Activated CD8-positive, alpha-beta T cell treated with anti-CD3 and anti-CD28 coated beads, Interleukin-2, amount 10 ng/mL, durations not matched to agents 7 days and 5 days (primary cell): ENCODE results near the gene PEA15. TPM values are rescaled to one million over a fixed set of nuclear protein-coding genes. Genes with fewer than 3 reads are reported as not detected.

Experiments
- ATAC-seq: fragments of 150-1000 bp; cut with Tn5 transposase; one replicate; pipeline ENCODE4 v1.10.0; 2021; ENCODE audit warnings: moderate library complexity
- CTCF ChIA-PET: fragments of 350-600 bp; sonication (Branson Sonifier 250); formaldehyde crosslinking; loops from one replicate; lab custom pipeline; 2021; ENCODE audit warnings: antibody characterized with exemption; lab: Charles Lee
- POLR2A ChIA-PET: fragments of 350-600 bp; sonication (Branson Sonifier 250); formaldehyde crosslinking; loops from one replicate; lab custom pipeline; 2021; ENCODE audit warnings: antibody characterized with exemption; lab: Charles Lee
- DNase-seq: peaks from one replicate; pipeline ENCODE4 v3.0.0-alpha.2; 2020
- H3K27ac Mint-ChIP-seq: one replicate; pipeline ENCODE4 v1.8.0; 2021; ENCODE audit warnings: mild to moderate bottlenecking, mixed read lengths
- H3K27me3 Mint-ChIP-seq: one replicate; pipeline ENCODE4 v1.8.0; 2021; ENCODE audit warnings: low read depth, mixed read lengths
- H3K36me3 Mint-ChIP-seq: one replicate; pipeline ENCODE4 v1.8.0; 2021; ENCODE audit warnings: low read depth, mixed read lengths
- H3K4me1 Mint-ChIP-seq: one replicate; pipeline ENCODE4 v1.8.0; 2021; ENCODE audit warnings: low read depth, mixed read lengths
- H3K4me3 Mint-ChIP-seq: one replicate; pipeline ENCODE4 v1.8.0; 2021; ENCODE audit warnings: mild to moderate bottlenecking, mixed read lengths
- H3K9me3 Mint-ChIP-seq: one replicate; pipeline ENCODE4 v1.8.0; 2022; ENCODE audit warnings: mixed read lengths; ENCODE audit not compliant: insufficient read depth
- total RNA-seq, 2 experiments: library from RNA; stranded (reverse); gene quantifications; one replicate each; pipeline ENCODE4 v1.2.3, GENCODE V29; 2021

Gene PEA15
- total RNA-seq, 2 experiments from 2014 or later: 27.3 to 35.2 TPM

DNA sequence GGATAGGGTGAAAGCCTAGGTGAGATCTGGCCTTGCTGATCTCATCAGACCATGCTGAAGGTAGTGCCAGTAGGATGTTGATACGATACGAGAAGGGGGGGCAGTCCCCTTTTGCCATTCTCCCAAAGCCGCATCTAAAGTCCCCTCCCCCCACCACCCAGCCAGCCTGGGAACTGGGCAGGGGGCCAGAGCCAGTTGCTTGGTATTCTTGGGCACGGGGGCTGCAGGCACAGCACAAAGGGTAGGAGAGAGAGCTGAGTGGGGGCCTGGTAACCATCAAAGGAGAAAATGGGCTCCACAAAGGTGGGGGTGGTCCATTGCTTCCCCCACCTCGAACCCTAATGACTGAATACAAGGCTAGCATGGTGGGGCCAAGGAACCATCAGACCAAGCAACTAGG is 5.4 kb downstream of the PEA15 start:
- ChIA-PET CTCF (interaction anchor here (1.4 kb wide), 1 partner anchor 132 kb away, joined by 3 read pairs; no protein-coding TSS in a partner anchor), POLR2A (interaction anchor here (0.8 to 0.9 kb wide), 2 partner anchors 52 to 133 kb away, joined by 3 read pairs; partner anchors contain the start of gene DCAF8)
- Mint-ChIP-seq H3K27ac (no peak overlapping the region), H3K4me3 (no peak overlapping the region), H3K27me3 (no peaks in the 10 kb centered on the region), H3K4me1 (peaks cover 17% of the 10 kb centered on the region), H3K36me3 (peaks cover 23% of the 10 kb centered on the region), H3K9me3 (no peaks in the 10 kb centered on the region)
- ATAC-seq: no peak
- no peak for DNase-seq

DNA sequence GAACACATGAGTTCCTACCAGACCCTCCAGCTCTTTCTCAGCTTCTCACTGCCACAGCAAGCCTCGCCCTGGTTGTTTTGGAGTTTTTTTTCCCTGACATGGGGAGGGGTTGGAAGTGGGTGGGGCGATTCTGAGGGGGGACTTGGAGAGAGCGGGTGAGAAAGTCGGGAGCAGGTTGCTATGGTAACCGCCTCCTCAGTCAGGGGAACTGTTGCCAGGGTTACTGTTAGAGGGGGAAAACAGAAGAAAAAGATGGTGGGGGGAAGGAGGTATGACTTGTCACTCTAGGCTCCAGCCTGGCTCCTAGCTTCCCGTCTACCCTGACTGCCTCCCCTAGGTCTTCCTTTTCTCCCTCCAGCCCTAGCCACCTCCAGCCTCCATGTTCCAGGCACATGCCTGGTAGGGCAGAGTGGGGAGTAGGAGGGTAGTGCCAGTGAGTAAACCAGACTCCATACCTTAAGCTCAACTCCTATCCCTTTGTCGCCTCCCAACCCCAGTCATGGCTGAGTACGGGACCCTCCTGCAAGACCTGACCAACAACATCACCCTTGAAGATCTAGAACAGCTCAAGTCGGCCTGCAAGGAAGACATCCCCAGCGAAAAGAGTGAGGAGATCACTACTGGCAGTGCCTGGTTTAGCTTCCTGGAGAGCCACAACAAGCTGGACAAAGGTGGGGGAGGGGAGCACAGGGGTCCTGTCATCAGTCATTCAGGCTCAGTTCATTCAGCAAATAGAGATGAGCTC is 6.0 kb downstream of the PEA15 start:
- peaks cover 29% of the 10 kb centered on the region for H3K36me3 Mint-ChIP-seq
- no peaks in the 10 kb centered on the region for H3K27me3 Mint-ChIP-seq
- H3K4me3 Mint-ChIP-seq: no peak overlapping the region
- ATAC-seq: no peak
- H3K27ac Mint-ChIP-seq: no peak overlapping the region
- peaks cover 12% of the 10 kb centered on the region for H3K4me1 Mint-ChIP-seq
- DNase-seq: no peak
- ChIA-PET POLR2A (interaction anchor here (0.8 to 1.1 kb wide), 3 partner anchors 52 to 132 kb away, joined by 3 read pairs; partner anchors contain the start of gene DCAF8), CTCF (interaction anchor here (1.1 to 1.7 kb wide), 3 partner anchors 18 to 133 kb away, joined by 3 to 5 read pairs (median 5); no protein-coding TSS in a partner anchor)
- H3K9me3 Mint-ChIP-seq: no peaks in the 10 kb centered on the region

DNA sequence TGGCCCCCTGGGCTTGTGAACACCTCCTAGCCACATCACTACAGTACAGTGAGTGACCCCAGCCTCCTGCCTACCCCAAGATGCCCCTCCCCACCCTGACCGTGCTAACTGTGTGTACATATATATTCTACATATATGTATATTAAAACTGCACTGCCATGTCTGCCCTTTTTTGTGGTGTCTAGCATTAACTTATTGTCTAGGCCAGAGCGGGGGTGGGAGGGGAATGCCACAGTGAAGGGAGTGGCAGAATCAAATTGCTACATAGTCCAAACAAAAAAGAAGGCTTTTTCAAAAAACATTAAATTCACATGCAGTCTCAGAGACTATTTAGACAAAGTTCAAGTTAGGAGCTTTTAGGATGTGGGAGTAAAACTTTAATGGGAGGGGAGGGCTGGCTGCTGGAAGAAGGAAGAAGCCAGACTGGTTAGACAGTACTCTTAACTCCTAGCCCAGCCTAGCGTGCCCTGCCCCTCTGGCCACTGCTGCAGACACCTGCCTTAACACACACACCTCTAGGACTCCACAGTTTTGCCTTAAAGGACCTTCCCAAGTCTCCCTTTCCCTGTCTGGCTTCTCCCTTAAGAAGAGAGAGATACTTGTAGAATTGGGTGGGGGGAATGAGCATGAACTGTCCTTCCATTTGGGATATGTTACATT is 9.4 kb downstream of the PEA15 start:
- no peaks in the 10 kb centered on the region for H3K9me3 Mint-ChIP-seq
- DNase-seq (no peak), ATAC-seq (no peak)
- POLR2A ChIA-PET: no interaction called here
- H3K36me3 Mint-ChIP-seq: peaks cover 24% of the 10 kb centered on the region
- CTCF ChIA-PET: no interaction called here
- H3K4me3 Mint-ChIP-seq: no peak overlapping the region
- no peaks in the 10 kb centered on the region for H3K27me3 Mint-ChIP-seq
- H3K4me1 Mint-ChIP-seq: peaks cover 3% of the 10 kb centered on the region
- no peak overlapping the region for H3K27ac Mint-ChIP-seq

DNA sequence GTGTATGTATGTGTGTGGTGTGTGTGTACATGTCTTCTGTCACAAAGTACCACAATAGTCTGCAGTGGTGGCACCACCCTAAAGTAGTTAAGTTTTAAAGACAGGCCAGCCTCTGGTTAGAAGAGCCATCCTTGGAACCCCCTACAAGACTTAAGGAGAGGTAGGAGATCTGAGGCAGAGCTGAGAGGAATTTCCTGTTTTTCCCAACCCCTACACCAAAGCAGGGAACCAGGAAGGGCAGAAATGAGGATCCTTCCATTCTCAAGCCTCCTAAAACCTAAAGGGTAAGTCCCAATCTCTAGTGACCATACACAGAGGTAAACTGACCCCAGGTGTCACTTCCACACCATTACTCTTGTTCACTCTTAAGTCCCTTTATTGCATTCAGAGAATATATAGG is 11.1 kb downstream of the PEA15 start:
- Mint-ChIP-seq H3K36me3 (peaks cover 33% of the 10 kb centered on the region), H3K4me1 (no peaks in the 10 kb centered on the region), H3K27ac (no peak overlapping the region), H3K9me3 (no peaks in the 10 kb centered on the region), H3K27me3 (no peaks in the 10 kb centered on the region), H3K4me3 (no peak overlapping the region)
- no peak for ATAC-seq
- ChIA-PET CTCF (interaction anchor here (1.3 kb wide), 1 partner anchor 138 kb away, joined by 3 read pairs; no protein-coding TSS in a partner anchor), POLR2A (no interaction called here)
- no peak for DNase-seq

DNA sequence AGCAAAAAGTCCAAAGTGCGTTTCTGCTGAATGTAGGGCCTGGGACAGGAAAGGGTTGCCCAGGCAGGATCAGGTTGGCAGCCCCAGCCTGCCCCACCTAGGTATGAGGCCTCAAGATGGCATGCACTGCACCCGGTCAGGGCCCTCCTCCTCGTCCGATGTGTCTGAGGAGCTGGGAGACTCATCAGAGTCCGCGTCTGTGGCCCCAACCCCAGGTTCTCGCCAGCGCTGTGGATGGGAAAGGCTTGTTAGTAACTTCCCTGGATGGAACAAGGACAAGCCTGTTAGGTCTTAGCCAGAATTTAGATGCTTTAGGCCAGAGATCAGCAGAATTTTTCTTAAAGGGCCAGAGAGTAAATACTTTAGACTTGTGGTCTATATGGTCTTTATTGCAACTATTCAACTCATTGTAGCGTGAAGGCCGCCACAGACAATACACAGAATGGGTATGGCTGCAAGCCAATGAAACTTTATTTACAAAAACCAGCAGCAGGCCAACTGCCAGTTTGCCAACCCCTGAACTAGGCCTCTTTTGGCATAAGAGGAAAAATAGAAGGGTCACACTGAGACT is 12.4 kb downstream of the PEA15 start:
- DNase-seq (no peak), ATAC-seq (no peak)
- no peak overlapping the region for H3K4me3 Mint-ChIP-seq
- POLR2A ChIA-PET: no interaction called here
- no peaks in the 10 kb centered on the region for H3K9me3 Mint-ChIP-seq
- CTCF ChIA-PET: interaction anchor here (1.1 to 4.9 kb wide), 2 partner anchors 35 to 74 kb away, joined by 3 to 27 read pairs; no protein-coding TSS in a partner anchor
- H3K27me3 Mint-ChIP-seq: no peaks in the 10 kb centered on the region
- H3K27ac Mint-ChIP-seq: no peak overlapping the region
- H3K4me1 Mint-ChIP-seq: no peaks in the 10 kb centered on the region
- peaks cover 36% of the 10 kb centered on the region for H3K36me3 Mint-ChIP-seq

DNA sequence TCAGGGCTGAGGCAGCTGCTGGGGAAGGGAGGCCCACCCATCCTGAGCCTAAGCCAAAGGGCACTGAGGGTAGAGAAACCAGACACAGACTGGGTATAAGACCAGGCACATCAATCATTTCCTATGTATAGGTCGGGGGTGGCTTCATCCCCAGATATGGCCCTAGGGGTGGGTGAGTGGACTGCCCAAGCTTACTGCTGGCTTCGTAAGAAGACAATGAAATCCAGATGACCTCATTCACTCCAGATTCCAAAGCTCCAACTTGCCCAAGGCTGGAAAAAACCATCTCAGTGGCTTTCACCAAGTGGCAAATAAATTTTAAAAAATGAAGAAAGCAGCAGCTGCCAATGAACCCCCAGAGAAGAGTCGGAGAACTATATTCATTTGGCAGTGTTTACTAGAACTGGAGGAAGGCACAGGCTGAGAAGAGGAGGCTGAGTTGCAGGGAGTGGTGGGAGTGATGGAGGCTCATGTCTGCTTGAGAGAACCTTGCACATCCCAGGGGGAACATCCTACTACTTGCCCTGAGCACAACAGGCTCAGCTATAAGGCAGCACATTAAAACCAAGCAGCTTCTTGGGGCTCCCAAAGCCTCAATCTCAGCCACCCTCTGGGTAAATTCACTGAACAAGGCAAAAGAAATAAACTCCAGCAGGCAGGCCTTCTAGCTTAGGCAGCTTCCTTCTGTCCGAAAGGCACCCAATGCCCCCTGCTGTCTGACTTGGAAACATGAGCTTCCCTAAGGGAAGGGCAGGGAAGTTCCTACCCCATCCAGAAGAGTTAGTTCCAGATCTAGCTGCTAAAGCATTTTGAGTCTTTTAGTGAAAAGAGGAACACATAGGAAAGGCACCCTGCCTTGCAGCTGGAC is 14.1 kb downstream of the PEA15 start:
- H3K27me3 Mint-ChIP-seq: no peaks in the 10 kb centered on the region
- DNase-seq: no peak
- ChIA-PET POLR2A (interaction anchor here (1.0 kb wide), 1 partner anchor 10 kb away, joined by 5 read pairs; no protein-coding TSS in a partner anchor), CTCF (interaction anchor here (1.0 to 4.9 kb wide), 10 partner anchors 9 to 172 kb away, joined by 3 to 27 read pairs (median 6); no protein-coding TSS in a partner anchor)
- no peak overlapping the region for H3K27ac Mint-ChIP-seq
- H3K4me3 Mint-ChIP-seq: no peak overlapping the region
- no peaks in the 10 kb centered on the region for H3K9me3 Mint-ChIP-seq
- H3K36me3 Mint-ChIP-seq: peaks cover 46% of the 10 kb centered on the region
- no peaks in the 10 kb centered on the region for H3K4me1 Mint-ChIP-seq
- ATAC-seq: no peak

DNA sequence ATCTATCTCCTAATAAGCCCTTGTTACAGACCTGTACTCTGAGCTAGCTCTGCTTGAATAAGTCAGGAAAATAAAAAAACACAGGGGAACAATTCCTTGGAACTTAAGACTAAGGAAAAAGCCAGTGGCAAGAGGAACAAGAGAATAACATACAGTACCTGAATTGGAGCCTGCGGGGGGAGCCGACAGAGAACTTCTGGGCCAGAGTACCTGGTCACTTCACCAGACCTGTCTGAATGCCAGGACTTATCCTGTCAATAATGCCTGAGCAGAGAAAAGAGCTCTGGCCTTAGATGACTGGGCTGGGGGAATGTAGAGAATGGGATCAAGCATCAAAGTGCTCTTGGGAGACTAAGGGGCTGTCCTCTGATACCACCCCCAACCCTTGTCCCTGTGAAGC is 15.1 kb downstream of the PEA15 start:
- no peak overlapping the region for H3K27ac Mint-ChIP-seq
- no peaks in the 10 kb centered on the region for H3K9me3 Mint-ChIP-seq
- POLR2A ChIA-PET: no interaction called here
- peaks cover 51% of the 10 kb centered on the region for H3K36me3 Mint-ChIP-seq
- no peaks in the 10 kb centered on the region for H3K4me1 Mint-ChIP-seq
- no peaks in the 10 kb centered on the region for H3K27me3 Mint-ChIP-seq
- no peak for ATAC-seq
- CTCF ChIA-PET: interaction anchor here (1.0 to 4.9 kb wide), 9 partner anchors 15 to 173 kb away, joined by 3 to 27 read pairs (median 6); no protein-coding TSS in a partner anchor
- DNase-seq: no peak
- no peak overlapping the region for H3K4me3 Mint-ChIP-seq

DNA sequence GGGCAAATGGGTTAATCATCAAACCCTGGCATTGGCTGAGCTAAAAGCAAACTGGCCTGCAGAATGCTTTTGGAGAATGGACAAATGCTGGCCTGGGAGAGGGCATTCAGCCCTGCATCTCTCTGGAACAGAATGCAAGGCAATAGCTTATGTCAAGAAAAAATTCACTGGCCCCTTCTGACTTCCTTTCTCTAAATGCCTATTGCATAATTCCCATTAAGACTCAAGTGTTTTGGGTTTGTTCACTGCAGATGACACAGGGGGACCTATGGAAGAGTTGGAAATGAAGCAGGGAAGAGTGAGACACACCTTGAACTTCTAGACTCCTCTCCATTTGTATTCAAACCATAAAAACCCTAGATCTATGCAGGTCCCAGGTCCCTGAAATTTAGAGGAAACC is 15.9 kb downstream of the PEA15 start:
- peaks cover 44% of the 10 kb centered on the region for H3K36me3 Mint-ChIP-seq
- H3K27me3 Mint-ChIP-seq: no peaks in the 10 kb centered on the region
- ATAC-seq: no peak
- H3K4me1 Mint-ChIP-seq: no peaks in the 10 kb centered on the region
- DNase-seq: no peak
- ChIA-PET POLR2A (no interaction called here), CTCF (interaction anchor here (2.9 to 4.9 kb wide), 3 partner anchors 31 to 120 kb away, joined by 11 to 27 read pairs (median 14); no protein-coding TSS in a partner anchor)
- H3K9me3 Mint-ChIP-seq: no peaks in the 10 kb centered on the region
- H3K4me3 Mint-ChIP-seq: no peak overlapping the region
- no peak overlapping the region for H3K27ac Mint-ChIP-seq

DNA sequence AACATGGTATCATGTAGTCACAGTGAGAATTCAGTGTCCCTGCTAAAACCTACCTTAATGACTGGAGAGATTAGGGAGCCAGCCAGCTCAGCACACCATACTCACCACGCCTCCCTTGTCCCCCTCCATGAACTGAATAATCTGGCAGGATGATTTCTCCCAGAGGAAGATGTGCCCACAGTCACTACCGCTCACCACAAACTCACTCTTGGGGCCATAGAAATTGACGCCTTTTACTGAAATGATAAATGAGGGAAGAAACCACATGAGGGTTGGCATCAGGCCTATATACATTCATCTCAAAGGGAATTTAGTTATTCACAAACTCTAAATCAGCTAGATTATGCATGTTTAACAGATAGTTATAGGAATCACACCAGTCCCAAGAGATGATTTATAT is 17.4 kb downstream of the PEA15 start:
- Mint-ChIP-seq H3K4me1 (no peaks in the 10 kb centered on the region), H3K27me3 (no peaks in the 10 kb centered on the region), H3K36me3 (peaks cover 37% of the 10 kb centered on the region), H3K27ac (no peak overlapping the region), H3K4me3 (no peak overlapping the region), H3K9me3 (no peaks in the 10 kb centered on the region)
- POLR2A ChIA-PET: interaction anchor here (0.6 kb wide), 1 partner anchor 32 kb away, joined by 4 read pairs; no protein-coding TSS in a partner anchor
- ATAC-seq: no peak
- DNase-seq: no peak
- CTCF ChIA-PET: interaction anchor here (4.9 kb wide), 1 partner anchor 69 kb away, joined by 27 read pairs; no protein-coding TSS in a partner anchor

DNA sequence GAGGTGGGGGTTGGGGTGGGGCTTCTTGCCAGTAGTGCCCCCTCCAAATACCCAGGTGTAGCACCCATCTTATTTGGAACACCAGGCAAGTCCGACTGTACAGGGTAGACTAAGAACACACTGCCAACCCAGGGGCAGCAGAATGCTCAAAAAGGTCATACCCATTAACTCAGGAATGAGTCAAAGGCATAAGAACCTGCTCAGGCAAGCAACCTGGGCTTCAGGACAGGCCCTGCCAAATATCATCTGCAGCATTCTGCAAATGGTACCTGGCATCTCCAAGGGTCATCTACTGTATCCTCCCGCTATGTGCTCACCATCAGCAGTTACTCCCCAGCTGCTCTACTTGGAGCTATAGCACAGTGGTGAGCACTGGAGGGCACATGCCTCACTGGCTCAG is 19.4 kb downstream of the PEA15 start:
- DNase-seq: no peak
- no peak for ATAC-seq
- H3K27ac Mint-ChIP-seq: no peak overlapping the region
- H3K27me3 Mint-ChIP-seq: no peaks in the 10 kb centered on the region
- no peak overlapping the region for H3K4me3 Mint-ChIP-seq
- H3K9me3 Mint-ChIP-seq: no peaks in the 10 kb centered on the region
- ChIA-PET CTCF (interaction anchor here (1.2 to 1.4 kb wide), 2 partner anchors 28 to 152 kb away, joined by 3 to 4 read pairs; no protein-coding TSS in a partner anchor), POLR2A (interaction anchor here (1.0 to 1.1 kb wide), 2 partner anchors 8 to 16 kb away, joined by 3 to 4 read pairs; no protein-coding TSS in a partner anchor)
- no peaks in the 10 kb centered on the region for H3K4me1 Mint-ChIP-seq
- peaks cover 49% of the 10 kb centered on the region for H3K36me3 Mint-ChIP-seq
